GM19193 (cell line): Measurements from ENCODE around the gene TMPRSS2.

ENCODE experiments used
- POLR2A ChIP-seq: IDR thresholded peaks from 4 replicates; pipeline ENCODE4 v1.6.1; 2011; ENCODE audit not compliant: insufficient read depth, insufficient read length; ENCODE audit errors: extremely low read depth

The TMPRSS2 gene

GRCh38 chr21:41453198-41453597, 54.8 kb downstream of the TMPRSS2 start:
- TF ChIP-seq POLR2A, result no peak

- peak; percentile 57 for TF ChIP-seq POLR2A
Observed at GRCh38 chr21:41451753-41452676, 55.9 kb downstream of the TMPRSS2 start.

- TF ChIP-seq POLR2A, result peak; percentile 46
Observed at GRCh38 chr21:41449613-41450012, 58.3 kb downstream of the TMPRSS2 start.

GRCh38 chr21:41447356-41447755, 60.6 kb downstream of the TMPRSS2 start:
- peak; percentile 45 for TF ChIP-seq POLR2A

- TF ChIP-seq POLR2A, result peak; percentile 3
Observed at GRCh38 chr21:41446586-41446985, 61.4 kb downstream of the TMPRSS2 start.

- peak; percentile 13 for TF ChIP-seq POLR2A
Observed at GRCh38 chr21:41445465-41445862, 62.5 kb downstream of the TMPRSS2 start.

GRCh38 chr21:41444703-41445464, 63.1 kb downstream of the TMPRSS2 start:
- peak; percentile 53 for TF ChIP-seq POLR2A

GRCh38 chr21:41443562-41443961, 64.4 kb downstream of the TMPRSS2 start:
- TF ChIP-seq POLR2A, result no peak

GRCh38 chr21:41442481-41443186, 65.3 kb downstream of the TMPRSS2 start:
- peak; percentile 30 for TF ChIP-seq POLR2A

GRCh38 chr21:41441546-41441945, 66.4 kb downstream of the TMPRSS2 start:
- TF ChIP-seq POLR2A, result peak; percentile 30

- no peak for TF ChIP-seq POLR2A
Observed at GRCh38 chr21:41439248-41439647, 68.7 kb downstream of the TMPRSS2 start.

- peak; percentile 35 for TF ChIP-seq POLR2A
Observed at GRCh38 chr21:41438425-41439113, 69.4 kb downstream of the TMPRSS2 start.

GRCh38 chr21:41437729-41438128, 70.2 kb downstream of the TMPRSS2 start:
- TF ChIP-seq POLR2A, result no peak

- peak; percentile 43 for TF ChIP-seq POLR2A
Observed at GRCh38 chr21:41435706-41436105, 72.3 kb downstream of the TMPRSS2 start.

- TF ChIP-seq POLR2A, result no peak
Observed at GRCh38 chr21:41433566-41433965, 74.4 kb downstream of the TMPRSS2 start.
